Stimulated activated CD8-positive, alpha-beta memory T cell treated with anti-CD3 and anti-CD28 coated beads, Interleukin-4, amount 100 ng/mL, for 48 hours (primary cell): ENCODE measurements around the gene NAGS.
"Not testable (repeated sequence)": the region's sequence is repeated elsewhere in the genome, so short reads cannot be mapped to it uniquely, and the experiment has no call there.

Experiments
- DNase-seq: peaks from one replicate; pipeline ENCODE4 v3.0.0-alpha.2; 2020

Gene NAGS

DNA sequence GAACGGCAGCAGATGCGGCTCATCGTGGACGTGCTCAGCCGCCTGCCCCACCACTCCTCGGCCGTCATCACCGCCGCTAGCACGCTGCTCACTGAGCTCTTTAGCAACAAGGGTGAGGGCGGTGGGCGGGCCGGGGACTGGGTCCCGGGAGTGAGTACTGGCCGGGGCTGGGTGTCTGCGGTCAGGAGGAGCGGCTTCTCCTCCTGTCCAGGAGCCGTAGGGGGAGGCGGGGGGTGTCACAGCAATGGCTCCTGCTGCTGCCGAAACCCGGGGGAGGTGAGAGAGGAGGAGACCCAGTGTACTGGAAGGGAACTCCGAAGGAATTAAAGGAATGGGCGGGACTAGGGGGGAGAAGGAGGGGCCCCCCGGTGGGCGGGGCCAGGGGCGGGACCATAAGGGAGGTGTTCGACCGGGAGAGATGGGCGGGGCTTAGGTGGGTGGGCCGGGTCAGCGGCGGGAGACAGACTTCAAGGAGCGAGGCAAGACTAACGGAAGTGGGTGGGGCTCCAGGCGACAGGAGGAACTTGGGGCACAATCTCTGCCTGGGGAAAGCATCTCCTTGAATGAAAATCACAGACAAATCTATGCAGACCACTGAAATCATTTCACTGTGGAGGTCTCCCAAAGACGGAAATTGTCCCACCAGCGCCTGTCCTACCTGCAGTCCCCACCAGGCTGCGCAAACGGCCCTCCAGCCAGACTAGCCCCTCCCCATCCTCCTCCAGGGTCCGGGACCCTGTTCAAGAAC lies 2.4 kb downstream of the NAGS start:
- DNase-seq: peak; percentile 100

- DNase-seq: no peak
These were observed 3.2 kb downstream of the NAGS start for GRCh38 chr17:44007346-44008204.

- DNase-seq: no peak
These were observed 3.9 kb downstream of the NAGS start for GRCh38 chr17:44008205-44008909.

- DNase-seq: no peak
These were observed 6.7 kb downstream of the NAGS start for GRCh38 chr17:44010966-44011647.

GRCh38 chr17:44011876-44012275 lies 7.5 kb downstream of the NAGS start:
- no peak for DNase-seq

DNA sequence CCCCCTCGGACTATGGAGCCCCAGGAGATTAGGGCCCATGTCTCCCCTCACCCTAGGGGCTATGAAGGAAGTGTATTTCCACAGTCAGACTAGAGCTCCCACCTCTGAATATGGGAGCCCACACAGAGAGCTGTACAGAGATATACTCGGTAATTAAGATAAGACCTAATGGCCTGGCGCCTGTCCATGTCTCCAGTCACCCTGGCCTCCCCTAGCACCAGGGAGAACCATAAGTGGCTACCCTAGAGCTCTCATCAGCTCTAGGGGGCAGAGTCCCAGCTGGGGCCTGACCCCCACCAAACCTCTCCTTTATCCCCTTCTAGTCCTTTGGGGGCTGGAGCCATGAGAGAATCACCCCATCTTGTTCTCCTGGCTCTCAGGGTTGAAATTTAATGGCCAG lies 8.0 kb downstream of the NAGS start:
- no peak for DNase-seq

DNA sequence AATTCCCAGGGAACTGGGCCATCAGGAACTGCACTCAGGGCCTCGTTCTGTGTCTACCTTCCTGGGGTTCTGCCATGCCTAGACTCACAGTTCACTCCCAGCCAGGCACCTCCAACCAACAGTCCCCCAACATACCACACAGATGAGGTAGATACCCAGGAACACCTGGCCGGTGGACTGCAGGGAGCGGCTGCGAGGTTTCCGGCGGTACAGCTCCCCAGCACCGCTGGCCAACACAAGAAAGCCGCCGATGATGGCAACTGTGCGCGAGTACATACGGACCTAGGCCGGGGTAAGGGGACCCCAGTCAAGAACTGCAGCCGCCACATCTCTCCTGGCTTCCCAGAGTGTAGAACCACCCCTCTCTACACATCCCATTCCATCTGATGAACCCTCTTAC lies 8.5 kb downstream of the NAGS start:
- DNase-seq: no peak

- no peak for DNase-seq
These were observed 9.7 kb downstream of the NAGS start for GRCh38 chr17:44014133-44014436.

GRCh38 chr17:44014437-44015172 lies 10.2 kb downstream of the NAGS start, which contains the start of gene TMEM101:
TSS of gene TMEM101 (minus strand) at chr17:44014963. CDS start at chr17:44014952, 11 bp downstream.
- peak; percentile 90 for DNase-seq

DNA sequence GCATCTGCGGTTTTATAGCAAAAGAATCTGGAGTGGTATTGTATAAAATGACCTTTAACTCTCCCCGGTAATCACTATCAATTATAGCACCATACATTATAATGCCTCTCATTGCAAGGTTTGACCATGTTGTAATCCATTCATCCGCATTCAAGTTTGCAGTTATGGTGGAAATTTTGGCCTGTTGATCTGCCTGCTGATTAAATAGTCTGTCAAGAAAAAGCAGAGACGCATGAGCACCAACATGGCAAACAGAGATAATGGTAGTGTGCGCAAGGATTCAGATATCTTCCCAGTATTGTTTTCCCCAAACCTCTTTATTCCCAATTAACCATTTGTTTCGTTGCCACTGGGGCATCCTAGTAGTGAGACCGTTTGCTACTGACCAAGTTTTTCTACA lies 16.8 kb downstream of the NAGS start:
- not testable (repeated sequence) for DNase-seq

GRCh38 chr17:44022246-44022645 lies 17.8 kb downstream of the NAGS start:
- no peak for DNase-seq

- no peak for DNase-seq
These were observed 19.3 kb downstream of the NAGS start for GRCh38 chr17:44023545-44024270.

DNA sequence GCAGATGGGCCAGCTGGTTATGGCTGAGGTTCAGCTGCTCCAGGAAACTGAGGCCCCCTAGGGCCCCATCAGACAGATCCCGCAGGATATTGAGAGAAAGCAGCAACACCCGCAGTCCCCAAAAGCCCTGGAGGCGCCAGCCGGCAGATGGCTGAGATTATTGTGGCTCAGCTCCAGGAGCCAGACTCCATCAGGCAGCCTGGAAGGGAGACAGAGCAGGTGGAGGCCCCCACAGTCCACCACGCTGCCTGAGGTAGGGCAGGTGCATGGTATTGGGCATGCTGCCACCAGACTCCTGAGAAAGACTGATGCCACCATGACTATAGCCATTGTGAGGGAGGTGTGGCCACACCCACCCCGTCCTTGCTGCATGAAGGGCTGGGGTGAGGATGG lies 19.8 kb downstream of the NAGS start:
- no peak for DNase-seq

GRCh38 chr17:44024853-44025252 lies 20.4 kb downstream of the NAGS start:
- no peak for DNase-seq

DNA sequence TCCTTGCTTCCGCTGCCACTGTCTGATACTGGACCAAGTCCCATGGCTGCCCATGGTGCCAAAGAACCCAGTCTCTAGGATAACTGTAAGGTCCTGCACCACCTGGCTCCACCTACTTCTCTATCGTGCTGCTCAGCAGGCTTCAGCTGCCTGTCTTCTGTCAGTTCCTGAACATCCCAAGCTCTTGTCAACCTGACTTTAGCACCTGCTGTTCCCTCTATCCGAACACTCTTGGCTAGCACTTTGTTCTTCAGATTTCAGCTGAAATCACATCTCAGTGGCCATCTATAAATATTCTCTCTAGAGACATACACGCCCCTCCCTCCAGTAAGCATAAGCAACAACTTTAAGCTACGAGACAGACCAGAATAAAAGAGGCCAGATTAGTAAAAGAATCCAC lies 25.3 kb downstream of the NAGS start:
- no peak for DNase-seq

DNA sequence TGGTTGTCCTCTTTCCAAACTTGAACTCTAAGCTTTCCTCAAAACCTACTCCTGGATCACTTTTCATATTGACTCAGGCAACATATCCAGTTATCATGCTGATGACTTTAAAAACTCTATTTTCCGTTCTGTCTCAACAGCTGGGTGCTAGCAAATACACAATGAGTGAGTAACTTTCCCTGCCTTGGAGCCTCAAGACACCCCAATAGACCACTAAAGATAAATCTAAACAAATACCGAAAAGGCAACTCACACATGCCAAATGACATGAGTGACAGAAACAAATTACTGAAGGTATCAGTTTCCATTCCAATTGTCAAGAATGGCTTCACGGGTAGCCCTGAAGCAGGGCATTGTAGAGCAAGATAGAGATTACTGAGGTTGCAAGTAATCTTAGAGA lies 26.1 kb downstream of the NAGS start:
- DNase-seq: no peak

GRCh38 chr17:44033861-44034408 lies 29.5 kb downstream of the NAGS start:
- DNase-seq: no peak

GRCh38 chr17:44034688-44035087 lies 30.3 kb downstream of the NAGS start:
- DNase-seq: not testable (repeated sequence)

DNA sequence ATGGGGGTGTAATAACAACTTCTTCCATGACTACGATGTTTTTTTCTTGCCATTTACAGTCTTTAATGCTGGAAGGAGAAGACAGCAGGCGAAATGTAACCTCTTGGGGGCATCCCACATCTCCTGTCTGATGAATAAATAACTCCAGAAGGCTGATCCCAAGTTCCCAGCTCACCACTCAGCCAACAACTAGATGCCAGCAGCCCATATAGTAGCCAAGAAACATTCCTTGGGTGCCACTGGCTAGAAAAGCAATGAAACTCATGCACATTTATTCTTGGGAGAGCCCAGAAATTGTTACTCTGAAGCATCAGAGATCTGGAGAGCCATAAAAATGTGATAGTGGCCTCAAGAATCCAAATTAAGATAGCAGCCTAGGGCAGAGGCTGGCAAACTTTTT lies 33.0 kb downstream of the NAGS start:
- no peak for DNase-seq

DNA sequence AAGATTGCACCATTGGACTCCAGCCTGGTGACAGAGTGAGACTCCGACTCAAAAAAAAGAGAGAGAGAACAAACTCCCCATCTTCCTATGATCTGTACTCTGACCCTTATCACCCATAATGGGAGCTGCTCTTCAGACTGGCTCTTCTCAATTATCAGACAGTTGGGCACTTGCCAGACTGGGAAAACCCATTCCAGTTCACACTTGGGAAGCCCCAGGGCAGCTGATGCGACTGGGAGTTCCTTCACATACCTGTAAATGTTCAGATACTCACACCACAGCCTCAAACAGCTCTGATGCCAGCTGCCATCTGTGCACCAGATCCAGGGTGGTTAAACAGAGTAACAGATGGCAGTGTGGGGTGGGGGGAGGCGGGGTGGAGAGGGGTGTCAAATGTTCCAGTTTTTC lies 34.2 kb downstream of the NAGS start:
- DNase-seq: no peak
